ENCODE results near the gene EPB41L3.

The EPB41L3 gene

GRCh38 chr18:5543036-5543680, 639 bp downstream of the EPB41L3 start:
- no peak for TF ChIP-seq CTCF (IDR thresholded peaks at IDR 0.05)
- TF ChIP-seq ZFX (IDR thresholded peaks at IDR 0.05; ENCODE audit: borderline replicate concordance), result no peak
- no peak overlapping the region for H3K27ac ChIP-seq

- no peak for TF ChIP-seq CTCF (IDR thresholded peaks at IDR 0.05)
- no peak overlapping the region for H3K27ac ChIP-seq
These were observed 1.2 kb downstream of the EPB41L3 start for GRCh38 chr18:5542515-5543035.

- TF ChIP-seq CTCF (IDR thresholded peaks at IDR 0.05) (no peak), ZFX (IDR thresholded peaks at IDR 0.05; ENCODE audit: borderline replicate concordance) (no peak)
- no peak overlapping the region for H3K27ac ChIP-seq
These were observed 2.2 kb downstream of the EPB41L3 start for GRCh38 chr18:5541644-5542043.

- no peak overlapping the region for H3K27ac ChIP-seq
- no peak for TF ChIP-seq ZFX (IDR thresholded peaks at IDR 0.05; ENCODE audit: borderline replicate concordance)
- TF ChIP-seq CTCF (IDR thresholded peaks at IDR 0.05), result no peak
These were observed 4.4 kb downstream of the EPB41L3 start for GRCh38 chr18:5539391-5539790.

- no peak overlapping the region for H3K27ac ChIP-seq
- no peak for TF ChIP-seq ZFX (IDR thresholded peaks at IDR 0.05; ENCODE audit: borderline replicate concordance)
- TF ChIP-seq CTCF (IDR thresholded peaks at IDR 0.05), result no peak
These were observed 5.3 kb downstream of the EPB41L3 start for GRCh38 chr18:5538544-5538943.

- no peak overlapping the region for H3K27ac ChIP-seq
- TF ChIP-seq CTCF (IDR thresholded peaks at IDR 0.05), result no peak
- no peak for TF ChIP-seq ZFX (IDR thresholded peaks at IDR 0.05; ENCODE audit: borderline replicate concordance)
These were observed 5.9 kb downstream of the EPB41L3 start for GRCh38 chr18:5537860-5538259.

- TF ChIP-seq CTCF (IDR thresholded peaks at IDR 0.05) (no peak), ZFX (IDR thresholded peaks at IDR 0.05; ENCODE audit: borderline replicate concordance) (no peak)
- H3K27ac ChIP-seq, result no peak overlapping the region
These were observed 9.0 kb downstream of the EPB41L3 start for GRCh38 chr18:5534845-5535244.

All from 22Rv1 (cell line).